Choroid plexus epithelial cell (primary cell): Measurements from ENCODE around the gene TOP2A.
"Not testable (repeated sequence)": the region's sequence is repeated elsewhere in the genome, so short reads cannot be mapped to it uniquely, and the experiment has no call there.

ENCODE experiments used
- DNase-seq: peaks from one replicate; pipeline ENCODE4 v3.0.0-alpha.2; 2010; ENCODE audit warnings: low read depth
- H3K4me3 ChIP-seq: 2 replicates; pipeline ENCODE4 v1.5.1; 2011; ENCODE audit warnings: low read depth, mild to moderate bottlenecking, control low read depth, low read length, moderate library complexity
- TF ChIP-seq, protein P1 (sequence below): conservative IDR thresholded peaks from 2 replicates; pipeline ENCODE4 v1.5.1; 2011; ENCODE audit warnings: low read depth, mild to moderate bottlenecking, control low read depth, inconsistent platforms, low read length, moderate library complexity

The TOP2A gene

DNA sequence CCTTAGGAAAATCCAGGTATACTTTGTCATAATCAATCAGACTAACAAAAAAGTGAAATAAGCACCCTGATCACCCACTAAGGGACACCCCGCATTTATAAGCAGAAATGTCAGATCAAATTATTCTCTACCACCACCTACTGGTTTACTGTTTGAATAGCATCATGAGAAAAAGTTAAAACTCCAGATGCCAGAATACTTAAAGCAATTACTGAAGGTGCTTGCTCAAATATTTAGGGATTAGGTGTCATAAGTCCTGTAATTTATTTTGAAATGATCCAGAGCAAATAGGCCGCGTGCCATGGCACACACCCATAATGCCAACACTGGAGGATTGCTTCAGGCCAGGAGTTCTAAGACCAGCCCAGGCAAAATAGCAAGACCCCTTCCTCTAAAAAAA is 2.3 kb downstream of the TOP2A start:
- TF ChIP-seq, protein P1, sequence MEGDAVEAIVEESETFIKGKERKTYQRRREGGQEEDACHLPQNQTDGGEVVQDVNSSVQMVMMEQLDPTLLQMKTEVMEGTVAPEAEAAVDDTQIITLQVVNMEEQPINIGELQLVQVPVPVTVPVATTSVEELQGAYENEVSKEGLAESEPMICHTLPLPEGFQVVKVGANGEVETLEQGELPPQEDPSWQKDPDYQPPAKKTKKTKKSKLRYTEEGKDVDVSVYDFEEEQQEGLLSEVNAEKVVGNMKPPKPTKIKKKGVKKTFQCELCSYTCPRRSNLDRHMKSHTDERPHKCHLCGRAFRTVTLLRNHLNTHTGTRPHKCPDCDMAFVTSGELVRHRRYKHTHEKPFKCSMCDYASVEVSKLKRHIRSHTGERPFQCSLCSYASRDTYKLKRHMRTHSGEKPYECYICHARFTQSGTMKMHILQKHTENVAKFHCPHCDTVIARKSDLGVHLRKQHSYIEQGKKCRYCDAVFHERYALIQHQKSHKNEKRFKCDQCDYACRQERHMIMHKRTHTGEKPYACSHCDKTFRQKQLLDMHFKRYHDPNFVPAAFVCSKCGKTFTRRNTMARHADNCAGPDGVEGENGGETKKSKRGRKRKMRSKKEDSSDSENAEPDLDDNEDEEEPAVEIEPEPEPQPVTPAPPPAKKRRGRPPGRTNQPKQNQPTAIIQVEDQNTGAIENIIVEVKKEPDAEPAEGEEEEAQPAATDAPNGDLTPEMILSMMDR = peak; percentile 57
- peak; percentile 76 for DNase-seq
- H3K4me3 ChIP-seq = peak overlapping the region; percentile 38

DNA sequence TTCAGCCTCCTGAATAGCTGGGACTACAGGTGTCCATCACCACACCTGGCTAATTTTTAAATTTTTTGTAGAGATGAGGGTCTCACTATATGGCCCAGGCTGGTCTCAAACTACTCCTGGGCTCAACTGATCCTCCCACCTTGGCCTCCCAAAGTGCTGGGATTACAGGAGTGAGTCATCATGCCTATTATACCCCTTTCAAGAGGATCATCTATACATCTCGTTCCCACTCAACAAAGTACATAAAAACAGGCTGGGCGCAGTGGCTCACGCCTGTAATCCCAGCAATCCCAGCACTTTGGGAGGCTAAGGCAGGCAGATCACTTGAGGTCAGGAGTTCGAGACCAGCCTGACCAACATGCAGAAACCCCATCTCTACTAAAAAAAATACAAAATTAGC is 3.4 kb downstream of the TOP2A start:
- not testable (repeated sequence) for DNase-seq, H3K4me3 ChIP-seq

DNA sequence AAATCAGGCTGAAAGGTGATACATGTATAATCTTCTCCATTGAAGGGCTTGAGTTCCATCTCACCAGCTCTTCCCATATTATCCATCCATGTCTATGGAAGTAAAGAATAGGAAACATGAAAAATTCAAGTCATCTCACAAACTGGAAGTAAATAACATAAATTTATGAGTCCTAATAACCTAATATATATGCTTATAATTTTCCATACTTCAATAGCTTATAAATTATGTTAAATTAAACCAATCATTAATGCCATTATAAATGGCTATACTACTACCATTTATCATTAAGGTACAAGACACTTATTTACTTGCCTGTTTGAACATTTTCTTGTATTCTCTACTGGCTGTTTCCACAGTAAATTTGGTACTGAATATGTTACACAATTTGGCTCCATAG is 4.8 kb downstream of the TOP2A start:
- TF ChIP-seq, protein P1 = no peak
- no peak overlapping the region for H3K4me3 ChIP-seq
- no peak for DNase-seq

DNA sequence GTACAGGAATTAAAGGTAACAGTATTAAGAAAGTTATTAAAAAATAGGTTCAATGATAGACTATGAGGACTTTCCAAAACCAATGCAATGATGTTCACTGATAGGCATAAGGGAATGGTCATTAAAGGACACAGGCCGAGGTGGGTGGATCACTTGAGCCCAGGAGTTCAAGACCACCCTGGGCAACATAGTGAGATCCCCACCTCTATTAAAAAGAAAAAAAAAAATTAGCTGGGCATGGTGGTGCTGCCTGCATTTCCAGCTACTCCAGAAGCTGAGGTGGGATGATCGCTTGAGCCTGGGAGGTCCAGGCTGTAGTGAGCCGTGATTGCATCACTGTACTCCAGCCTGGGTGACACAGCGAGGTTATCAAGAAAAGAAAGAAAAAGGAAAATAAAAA is 5.9 kb downstream of the TOP2A start:
- no peak overlapping the region for H3K4me3 ChIP-seq
- no peak for DNase-seq
- TF ChIP-seq, protein P1 = no peak

DNA sequence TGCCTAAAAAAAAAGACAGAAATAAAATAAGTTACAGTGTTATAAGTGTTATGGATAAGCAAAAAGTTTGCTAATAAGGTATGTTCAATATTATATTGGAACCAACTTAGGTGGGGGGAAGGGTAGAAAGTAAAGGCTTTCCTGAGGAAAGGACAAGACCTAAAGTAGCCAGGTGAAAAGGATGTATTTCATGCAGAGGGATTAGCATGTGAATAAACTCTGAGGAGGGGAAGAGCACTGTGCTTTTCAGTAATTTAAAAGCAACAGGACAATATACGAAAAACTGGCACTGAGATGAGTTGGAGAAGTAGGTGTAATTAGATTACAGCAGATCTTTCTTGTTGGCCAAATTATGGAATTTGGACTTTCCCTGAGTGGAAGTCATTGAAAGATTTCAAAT is 7.6 kb downstream of the TOP2A start:
- TF ChIP-seq, protein P1 = no peak
- H3K4me3 ChIP-seq = no peak overlapping the region

DNA sequence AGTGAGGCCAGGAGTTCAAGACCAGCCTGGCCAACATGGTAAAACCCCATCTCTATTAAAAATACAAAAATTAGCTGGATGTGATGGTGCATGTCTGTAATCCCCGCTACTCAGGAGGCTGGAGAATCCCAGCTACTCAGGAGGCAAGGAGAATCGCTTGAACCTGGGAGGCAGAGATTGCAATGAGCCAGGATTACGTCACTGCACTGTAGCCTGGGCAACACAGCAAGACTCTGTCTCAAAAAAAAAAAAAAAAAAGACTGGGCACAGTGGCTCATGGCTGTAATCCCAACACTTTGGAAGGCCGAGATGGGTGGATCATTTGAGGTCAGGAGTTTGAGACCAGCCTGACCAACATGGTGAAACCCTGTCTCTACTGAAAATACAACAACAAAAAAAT is 8.2 kb downstream of the TOP2A start:
- not testable (repeated sequence) for H3K4me3 ChIP-seq, DNase-seq

More for the DNA sequence above, 7.6 kb downstream of the TOP2A start:
- DNase-seq = no peak

DNA sequence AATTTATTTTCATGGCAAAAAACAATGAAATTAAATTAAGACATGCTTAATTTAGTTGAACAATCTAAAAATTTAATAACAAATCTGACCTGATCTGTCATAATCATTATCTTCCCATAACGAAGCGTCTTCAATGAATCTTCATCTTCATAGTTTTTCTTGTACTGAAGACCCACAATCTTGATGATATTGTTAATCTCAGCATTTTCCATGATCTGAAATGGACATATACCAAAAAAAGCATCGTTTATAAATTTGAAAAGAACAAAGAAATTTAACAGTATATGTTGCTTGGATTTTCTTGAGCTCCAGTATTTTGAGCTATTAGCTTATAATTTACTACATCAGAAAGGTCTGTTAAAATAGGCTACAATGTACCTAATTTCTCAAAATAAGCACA is 10.2 kb downstream of the TOP2A start:
- no peak overlapping the region for H3K4me3 ChIP-seq
- TF ChIP-seq, protein P1 = no peak
- DNase-seq = no peak

DNA sequence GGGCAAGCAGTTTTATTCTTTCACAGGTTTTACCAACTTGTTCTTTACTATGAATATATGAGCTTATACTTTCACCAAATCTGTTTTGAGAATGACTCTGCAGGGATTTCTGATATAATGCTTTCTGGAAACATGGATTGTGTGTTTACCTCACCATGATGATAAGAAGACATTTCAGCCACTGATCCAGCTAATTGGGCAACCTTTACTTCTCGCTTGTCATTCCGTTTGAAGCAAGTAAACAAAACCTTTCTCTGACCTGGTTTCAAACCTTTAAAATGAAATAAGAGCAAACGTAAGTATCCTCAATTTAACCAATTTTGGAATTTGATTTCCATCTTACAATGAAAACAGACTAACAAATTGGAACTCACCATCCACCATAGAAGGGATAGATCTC is 13.7 kb downstream of the TOP2A start:
- DNase-seq = no peak
- H3K4me3 ChIP-seq = no peak overlapping the region
- TF ChIP-seq, protein P1 = no peak
